A673 (cell line): ENCODE results near the gene PIK3C2B. TPM values are rescaled to one million over a fixed set of nuclear protein-coding genes. Genes with fewer than 3 reads are reported as not detected.
A peak's percentile ranks its signal among the peaks of the same experiment; 100 is the strongest.

Source experiments
- BruUV-seq: library from RNA; stranded (reverse); fragments of 400-500 nt; replicated peaks from 2 replicates; lab custom pipeline; 2021; lab: Mats Ljungman, UMichigan
- CTCF ChIA-PET: fragments of 300-600 bp; sonication (Branson Sonifier 250); formaldehyde crosslinking; loops from one replicate; lab custom pipeline; 2022; ENCODE audit warnings: antibody characterized with exemption; lab: Charles Lee
- POLR2A ChIA-PET: fragments of 300-600 bp; sonication (Branson Sonifier 250); formaldehyde crosslinking; loops from one replicate; lab custom pipeline; 2022; ENCODE audit warnings: antibody characterized with exemption; ENCODE audit not compliant: low non-redundant PET; lab: Charles Lee
- DNase-seq: peaks from one replicate; pipeline ENCODE4 v3.0.0-alpha.2; 2015; ENCODE audit warnings: low spot score
- H3K27ac ChIP-seq: fragments of 200-600 bp; sonication (generic); 2 replicates; pipeline ENCODE4 v1.5.1; 2016; ENCODE audit warnings: mixed run types, low read depth, mild to moderate bottlenecking, mixed read lengths, antibody characterized with exemption, low read length; ENCODE audit not compliant: poor library complexity, severe bottlenecking
- H3K27me3 ChIP-seq: fragments of 200-600 bp; sonication (generic); replicated peaks from 2 replicates; pipeline ENCODE4 v1.6.1; 2017; ENCODE audit warnings: mixed run types, low read depth, mild to moderate bottlenecking, mixed read lengths, antibody characterized with exemption, low read length; ENCODE audit not compliant: insufficient read depth, poor library complexity
- H3K36me3 ChIP-seq: fragments of 200-600 bp; sonication (generic); 2 replicates; pipeline ENCODE4 v1.6.1; 2016; ENCODE audit warnings: mixed run types, mild to moderate bottlenecking, mixed read lengths, antibody characterized with exemption, low read length; ENCODE audit not compliant: insufficient read depth, poor library complexity, severe bottlenecking
- H3K4me1 ChIP-seq: fragments of 200-600 bp; sonication (generic); 2 replicates; pipeline ENCODE4 v1.6.1; 2017; ENCODE audit warnings: mixed run types, mild to moderate bottlenecking, mixed read lengths, antibody characterized with exemption, low read length; ENCODE audit not compliant: insufficient read depth, poor library complexity, severe bottlenecking
- H3K4me3 ChIP-seq: fragments of 200-600 bp; sonication (generic); 2 replicates; pipeline ENCODE4 v1.5.1; 2016; ENCODE audit warnings: low read depth, mixed run types, mild to moderate bottlenecking, mixed read lengths, low read length; ENCODE audit not compliant: poor library complexity, severe bottlenecking
- H3K9me3 ChIP-seq: fragments of 200-600 bp; sonication (generic); 2 replicates; pipeline ENCODE4 v1.6.1; 2016; ENCODE audit warnings: mixed run types, low read depth, mild to moderate bottlenecking, mixed read lengths, antibody characterized with exemption, low read length; ENCODE audit not compliant: poor library complexity, severe bottlenecking
- EZH2 ChIP-seq: fragments of 200-600 bp; sonication (generic); IDR thresholded peaks from 2 replicates; pipeline ENCODE4 v1.6.1; 2017; ENCODE audit warnings: borderline replicate concordance, low read depth, mild to moderate bottlenecking, mixed read lengths, antibody characterized with exemption, low read length; ENCODE audit not compliant: poor library complexity, severe bottlenecking
- intact Hi-C: fragments of 100-400 bp; cut with micrococcal nuclease; formaldehyde crosslinking; loops from one replicate; pipeline ENCODE4 v1.10.0; 2022; ENCODE audit not compliant: unreplicated experiment
- total RNA-seq: library from RNA; stranded (reverse); gene quantifications from 2 replicates; pipeline ENCODE4 v1.2.3, GENCODE V29; 2021
- TF ChIP-seq, protein P1 (sequence below): fragments of 300-800, 200-600 bp; sonication (generic); conservative IDR thresholded peaks from 2 replicates; pipeline ENCODE4 v1.5.1; 2017; ENCODE audit warnings: low read depth, mild to moderate bottlenecking, antibody characterized with exemption, low read length, moderate library complexity, mixed read lengths

PIK3C2B gene
- total RNA-seq, 1 experiment from 2014 or later = 18.0 TPM

DNA sequence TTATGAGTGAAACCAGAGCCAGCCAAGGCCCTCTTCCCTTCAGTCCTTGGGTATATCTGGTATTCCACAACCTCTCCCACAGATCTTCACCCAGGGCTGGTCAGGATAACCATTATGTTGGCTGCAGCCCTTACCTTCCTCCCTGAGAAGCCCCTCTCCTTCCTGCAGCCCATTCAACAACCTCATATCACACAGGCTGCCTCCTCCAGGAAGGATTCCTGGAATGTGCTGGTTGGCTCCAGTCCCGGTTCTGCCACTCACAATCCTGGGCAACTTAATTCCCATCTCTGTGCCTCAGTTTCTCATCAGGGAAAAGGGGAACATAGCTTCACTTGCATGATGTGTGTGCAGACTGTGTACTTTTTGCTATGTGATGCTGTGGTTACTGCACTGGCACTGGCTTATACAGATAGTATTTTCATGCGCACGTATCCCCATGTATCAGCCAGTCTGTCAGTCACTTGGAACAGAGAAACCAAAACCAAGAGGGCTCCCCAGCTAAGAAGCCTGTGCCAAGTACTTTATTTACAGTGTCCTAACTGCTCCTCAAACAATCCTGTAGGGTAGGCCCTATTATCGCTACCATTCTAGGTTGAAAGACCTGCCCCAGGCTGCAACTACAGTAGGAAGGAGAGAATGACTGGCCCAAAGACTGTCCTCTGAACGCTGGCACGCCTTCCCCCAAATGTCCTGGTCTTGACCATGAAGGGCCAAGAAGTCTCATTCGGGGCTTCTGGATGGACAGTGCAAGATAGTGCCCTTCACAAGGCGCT lies 43.1 kb downstream of the PIK3C2B start:
- POLR2A ChIA-PET = no interaction called here
- no TSS peak for BruUV-seq

DNA sequence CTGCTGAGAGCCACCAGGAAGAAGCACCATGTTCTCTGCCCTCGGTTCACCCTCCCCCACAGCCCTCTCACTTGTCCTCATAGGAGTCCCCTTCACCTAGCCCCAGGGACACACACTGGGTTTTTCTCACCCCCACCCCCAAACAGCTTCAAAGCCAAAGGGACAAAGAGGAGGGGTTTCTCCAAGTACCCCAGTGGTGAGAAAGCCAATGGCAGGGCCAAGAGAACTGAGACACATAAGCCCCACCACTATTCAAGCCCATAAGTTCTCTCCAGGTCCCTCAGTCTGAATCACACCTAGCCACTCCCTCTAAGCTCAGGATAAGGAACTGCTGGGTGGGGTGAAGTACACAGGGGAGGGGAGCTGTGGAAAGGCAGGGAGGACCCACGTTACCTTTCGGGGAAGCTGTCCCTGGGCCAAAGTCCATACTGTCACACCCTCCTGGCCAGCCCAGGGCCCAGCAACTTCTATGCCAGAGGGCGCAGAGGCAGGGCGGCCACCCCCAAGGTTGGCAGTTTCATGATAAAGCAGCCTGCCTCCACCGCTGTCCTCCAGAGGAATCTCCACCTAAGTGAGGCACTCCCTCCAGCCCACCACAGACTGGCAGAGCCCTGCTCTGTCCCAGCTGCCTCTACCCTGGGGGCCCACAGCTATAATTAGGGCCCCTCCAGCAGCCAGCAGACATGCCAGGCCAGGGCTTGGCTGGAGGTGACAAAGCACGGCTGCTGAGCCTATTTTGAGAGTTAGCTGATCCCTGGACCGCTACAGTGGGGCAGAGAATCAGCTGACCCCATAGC lies 43.9 kb downstream of the PIK3C2B start:
- Histone ChIP-seq H3K9me3 (no peaks in the 10 kb centered on the region), H3K4me1 (peaks cover 51% of the 10 kb centered on the region), H3K27ac (peak overlapping the region; percentile 27), H3K4me3 (no peak overlapping the region), H3K27me3 (no peaks in the 10 kb centered on the region), H3K36me3 (no peaks in the 10 kb centered on the region)
- no peak for TF ChIP-seq EZH2
- TF ChIP-seq, protein P1, sequence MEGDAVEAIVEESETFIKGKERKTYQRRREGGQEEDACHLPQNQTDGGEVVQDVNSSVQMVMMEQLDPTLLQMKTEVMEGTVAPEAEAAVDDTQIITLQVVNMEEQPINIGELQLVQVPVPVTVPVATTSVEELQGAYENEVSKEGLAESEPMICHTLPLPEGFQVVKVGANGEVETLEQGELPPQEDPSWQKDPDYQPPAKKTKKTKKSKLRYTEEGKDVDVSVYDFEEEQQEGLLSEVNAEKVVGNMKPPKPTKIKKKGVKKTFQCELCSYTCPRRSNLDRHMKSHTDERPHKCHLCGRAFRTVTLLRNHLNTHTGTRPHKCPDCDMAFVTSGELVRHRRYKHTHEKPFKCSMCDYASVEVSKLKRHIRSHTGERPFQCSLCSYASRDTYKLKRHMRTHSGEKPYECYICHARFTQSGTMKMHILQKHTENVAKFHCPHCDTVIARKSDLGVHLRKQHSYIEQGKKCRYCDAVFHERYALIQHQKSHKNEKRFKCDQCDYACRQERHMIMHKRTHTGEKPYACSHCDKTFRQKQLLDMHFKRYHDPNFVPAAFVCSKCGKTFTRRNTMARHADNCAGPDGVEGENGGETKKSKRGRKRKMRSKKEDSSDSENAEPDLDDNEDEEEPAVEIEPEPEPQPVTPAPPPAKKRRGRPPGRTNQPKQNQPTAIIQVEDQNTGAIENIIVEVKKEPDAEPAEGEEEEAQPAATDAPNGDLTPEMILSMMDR = no peak
- no TSS peak for BruUV-seq
- no peak for DNase-seq
- POLR2A ChIA-PET = interaction anchor here (0.5 kb wide), 1 partner anchor 15 kb away, joined by 3 read pairs; no protein-coding TSS in a partner anchor
- CTCF ChIA-PET = interaction anchor here (0.6 kb wide), 1 partner anchor 53 kb away, joined by 3 read pairs; no protein-coding TSS in a partner anchor
- intact Hi-C loops = no loop called here

More for the DNA sequence above, 43.1 kb downstream of the PIK3C2B start:
- TF ChIP-seq, protein P1 = no peak
- TF ChIP-seq EZH2 = no peak
- no peak overlapping the region for H3K4me3 ChIP-seq
- H3K27me3 ChIP-seq = no peaks in the 10 kb centered on the region
- H3K9me3 ChIP-seq = no peaks in the 10 kb centered on the region
- H3K27ac ChIP-seq = peak overlapping the region; percentile 27
- H3K36me3 ChIP-seq = no peaks in the 10 kb centered on the region
- no peak for DNase-seq
- CTCF ChIA-PET = no interaction called here
- intact Hi-C loops = no loop called here
- peaks cover 59% of the 10 kb centered on the region for H3K4me1 ChIP-seq

GRCh38 chr1:204449678-204450280 lies 44.8 kb downstream of the PIK3C2B start:
- H3K4me3 ChIP-seq = no peak overlapping the region
- no peak for DNase-seq
- TF ChIP-seq EZH2 = no peak
- TF ChIP-seq, protein P1 = no peak
- CTCF ChIA-PET = interaction anchor here (0.5 to 0.6 kb wide), 2 partner anchors 22 to 54 kb away, joined by 3 to 4 read pairs; no protein-coding TSS in a partner anchor
- POLR2A ChIA-PET = no interaction called here
- H3K27ac ChIP-seq = no peak overlapping the region
- H3K9me3 ChIP-seq = no peaks in the 10 kb centered on the region
- no TSS peak for BruUV-seq
- peaks cover 44% of the 10 kb centered on the region for H3K4me1 ChIP-seq
- no peaks in the 10 kb centered on the region for H3K36me3 ChIP-seq
- intact Hi-C loops = loop anchor here (10.0 kb wide), 1 partner anchor 355 kb away; no protein-coding TSS in a partner anchor
- H3K27me3 ChIP-seq = no peaks in the 10 kb centered on the region
